Gastroesophageal sphincter (tissue), 3 donors: ENCODE data around the gene APOD.

ENCODE experiments used
- EP300 ChIP-seq: sonication (generic); formaldehyde crosslinking; IDR thresholded peaks from one replicate; pipeline ENCODE4 v1.6.1; 2017; ENCODE audit warnings: antibody characterized with exemption, mild to moderate bottlenecking
- TF ChIP-seq, protein P1 (sequence below), 4 experiments: fragments of 200-600 bp in 2 of 4; fragments of 450-650 bp in 2 of 4; sonication (generic) in 1 of 4; IDR thresholded peaks; one replicate each; pipeline ENCODE4 v1.5.1; 2017 to 2019; ENCODE audit warnings: antibody characterized with exemption in 4 of 4, mild to moderate bottlenecking in 2 of 4, moderate library complexity in 2 of 4

DNA sequence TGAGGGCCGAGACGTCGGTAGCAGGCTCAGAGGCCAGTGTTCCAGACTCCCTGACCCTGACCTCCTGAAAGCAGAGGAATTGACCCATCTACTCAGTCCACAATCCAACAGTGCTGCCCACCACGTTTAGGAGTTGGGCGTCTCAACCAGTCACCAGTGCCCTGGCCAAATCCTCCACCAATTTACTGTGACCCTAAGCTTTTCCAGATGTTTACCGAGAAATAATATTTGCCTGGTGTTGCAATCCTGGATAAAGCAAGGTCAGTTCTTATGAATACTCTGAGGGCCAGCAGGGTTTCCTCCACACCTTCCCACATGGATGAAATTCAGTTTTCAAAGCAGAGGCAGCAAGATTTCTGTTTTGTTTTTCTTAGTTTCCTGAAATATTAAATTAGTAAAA, 7.5 kb upstream of the APOD start:
- TF ChIP-seq EP300: no peak
- TF ChIP-seq, protein P1, sequence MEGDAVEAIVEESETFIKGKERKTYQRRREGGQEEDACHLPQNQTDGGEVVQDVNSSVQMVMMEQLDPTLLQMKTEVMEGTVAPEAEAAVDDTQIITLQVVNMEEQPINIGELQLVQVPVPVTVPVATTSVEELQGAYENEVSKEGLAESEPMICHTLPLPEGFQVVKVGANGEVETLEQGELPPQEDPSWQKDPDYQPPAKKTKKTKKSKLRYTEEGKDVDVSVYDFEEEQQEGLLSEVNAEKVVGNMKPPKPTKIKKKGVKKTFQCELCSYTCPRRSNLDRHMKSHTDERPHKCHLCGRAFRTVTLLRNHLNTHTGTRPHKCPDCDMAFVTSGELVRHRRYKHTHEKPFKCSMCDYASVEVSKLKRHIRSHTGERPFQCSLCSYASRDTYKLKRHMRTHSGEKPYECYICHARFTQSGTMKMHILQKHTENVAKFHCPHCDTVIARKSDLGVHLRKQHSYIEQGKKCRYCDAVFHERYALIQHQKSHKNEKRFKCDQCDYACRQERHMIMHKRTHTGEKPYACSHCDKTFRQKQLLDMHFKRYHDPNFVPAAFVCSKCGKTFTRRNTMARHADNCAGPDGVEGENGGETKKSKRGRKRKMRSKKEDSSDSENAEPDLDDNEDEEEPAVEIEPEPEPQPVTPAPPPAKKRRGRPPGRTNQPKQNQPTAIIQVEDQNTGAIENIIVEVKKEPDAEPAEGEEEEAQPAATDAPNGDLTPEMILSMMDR (IDR thresholded peaks at IDR 0.05): no peak
